Subcutaneous adipose tissue (tissue), 4 donors: ENCODE data around the gene CD209. TPM values are rescaled to one million over a fixed set of nuclear protein-coding genes. Genes with fewer than 3 reads are reported as not detected.

Experiments
- CTCF ChIP-seq: fragments of 450-650 bp; IDR thresholded peaks from one replicate; pipeline ENCODE4 v1.5.1; 2016; ENCODE audit warnings: low read depth, mild to moderate bottlenecking, control low read depth, antibody characterized with exemption, moderate library complexity
- total RNA-seq, 4 donors: library from RNA; depleted of rRNA; stranded (reverse); fragments of >200 nt; gene quantifications; one replicate each; pipeline ENCODE4 v1.1.0, GENCODE V29; 2016

Gene CD209
- total RNA-seq, 4 donors from 2014 or later = 17.5 to 24.8 (median 21.8) TPM

- TF ChIP-seq CTCF = no peak
These were observed 52.8 kb downstream of the CD209 start for GRCh38 chr19:7694499-7694898.

GRCh38 chr19:7692417-7693088, 54.8 kb downstream of the CD209 start:
- no peak for TF ChIP-seq CTCF

- no peak for TF ChIP-seq CTCF
These were observed 55.8 kb downstream of the CD209 start for GRCh38 chr19:7691497-7691896.

- no peak for TF ChIP-seq CTCF
These were observed 56.5 kb downstream of the CD209 start for GRCh38 chr19:7690779-7691258.

Other genes starting within 250 kb of the CD209 start
- gene ZNF358, start 231.4 kb downstream of the CD209 start, total RNA-seq = 10 to 100 TPM; 39.8 to 88.7 (median 46.7) TPM
- gene MCOLN1, start 224.9 kb downstream of the CD209 start, total RNA-seq = 10 to 100 TPM; 28.6 to 50.8 (median 30.2) TPM
- gene PNPLA6, start 211.8 kb downstream of the CD209 start, total RNA-seq = 10 to 100 TPM; 32.4 to 75.4 (median 53.3) TPM
- gene CAMSAP3, start 151.7 kb downstream of the CD209 start, total RNA-seq = not detected
- gene XAB2, start 118.0 kb downstream of the CD209 start, total RNA-seq = 10 to 100 TPM; 16.1 to 40.5 (median 30.9) TPM
- 10 to 100 TPM in 3 of 4 donors, 1 to 10 TPM in 1; 8.3 to 35.4 (median 21.1) TPM for gene PET100, start 117.7 kb downstream of the CD209 start, total RNA-seq
- gene PCP2, start 113.8 kb downstream of the CD209 start, total RNA-seq = not detected
- 10 to 100 TPM; 20.2 to 62.7 (median 27.0) TPM for gene STXBP2, start 110.4 kb downstream of the CD209 start, total RNA-seq
- 1 to 10 TPM in 2 of 4 donors, not detected in 2; 1.5 to 1.8 TPM for gene RETN, start 78.5 kb downstream of the CD209 start, total RNA-seq
- gene MCEMP1, start 70.4 kb downstream of the CD209 start, total RNA-seq = 1 to 10 TPM in 3 of 4 donors, not detected in 1; 1.1 to 8.5 (median 1.3) TPM
- 100 to 1,000 TPM in 1 of 4 donors, 10 to 100 TPM in 3; 59.9 to 114 (median 72.2) TPM for gene TRAPPC5, start 66.7 kb downstream of the CD209 start, total RNA-seq
- gene FCER2, start 45.4 kb downstream of the CD209 start, total RNA-seq = under 1 TPM in 3 of 4 donors, not detected in 1; 0.49 to 0.88 (median 0.68) TPM
- 1 to 10 TPM; 1.7 to 4.0 (median 3.1) TPM for gene CLEC4G, start 15.4 kb downstream of the CD209 start, total RNA-seq
- not detected for gene CLEC4M, start 15.7 kb upstream of the CD209 start, total RNA-seq
- gene EVI5L, start 82.7 kb upstream of the CD209 start, total RNA-seq = 10 to 100 TPM in 2 of 4 donors, 1 to 10 TPM in 2; 6.3 to 12.1 (median 9.9) TPM
- gene PRR36, start 126.9 kb upstream of the CD209 start, total RNA-seq = not detected
- 1 to 10 TPM in 1 of 4 donors, under 1 TPM in 3; 0.19 to 1.5 (median 0.50) TPM for gene LRRC8E, start 141.0 kb upstream of the CD209 start, total RNA-seq
- 10 to 100 TPM in 3 of 4 donors, 1 to 10 TPM in 1; 9.9 to 16.2 (median 12.4) TPM for gene MAP2K7, start 156.3 kb upstream of the CD209 start, total RNA-seq
- not detected for gene TGFBR3L, start 167.3 kb upstream of the CD209 start, total RNA-seq
- gene SNAPC2, start 172.8 kb upstream of the CD209 start, total RNA-seq = 10 to 100 TPM in 1 of 4 donors, 1 to 10 TPM in 3; 6.4 to 13.0 (median 9.4) TPM
- under 1 TPM in 3 of 4 donors, not detected in 1; 0.66 to 0.94 (median 0.68) TPM for gene CTXN1, start 178.6 kb upstream of the CD209 start, total RNA-seq
- 10 to 100 TPM; 31.6 to 44.1 (median 38.0) TPM for gene TIMM44, start 196.1 kb upstream of the CD209 start, total RNA-seq